ENCODE data around the gene MYO1G. TPM values are rescaled to one million over a fixed set of nuclear protein-coding genes. Genes with fewer than 3 reads are reported as not detected.
A peak's percentile ranks its signal among the peaks of the same experiment; 100 is the strongest.

Gene MYO1G
- total and polyA plus RNA-seq, 2 experiments from 2014 or later = 0.21 to 0.78 TPM

DNA sequence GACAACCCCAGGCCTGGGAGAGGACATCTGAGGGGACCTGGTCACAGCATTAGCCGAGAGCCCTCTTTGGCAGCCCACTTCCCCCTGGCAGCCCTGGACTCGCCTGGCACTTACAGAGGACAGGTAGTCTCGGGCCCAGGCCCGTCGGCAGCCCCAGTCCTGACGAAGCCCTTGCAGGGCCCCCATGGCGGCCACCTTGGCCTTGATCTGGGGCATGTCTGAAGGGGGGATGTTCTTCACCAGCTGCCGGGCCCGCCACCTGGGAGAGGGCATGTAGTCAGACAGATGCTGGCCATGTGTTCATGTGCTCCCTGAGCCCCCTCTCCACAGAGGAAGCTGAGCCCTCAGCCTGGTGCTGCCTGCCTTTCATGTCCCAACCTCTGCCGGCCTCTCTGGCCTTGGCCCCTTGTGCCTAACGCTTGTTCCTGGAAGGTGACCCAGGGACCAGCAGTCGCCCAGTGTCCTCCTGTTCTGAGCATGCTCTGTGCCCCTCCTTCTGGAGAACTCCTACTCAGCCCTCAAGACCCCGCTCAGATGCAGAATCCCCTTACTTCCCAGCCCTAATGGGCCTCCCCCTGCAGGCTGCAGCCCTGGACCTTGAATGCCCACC is 13.9 kb downstream of the MYO1G start:
- no peak overlapping the region for H3K27ac ChIP-seq
- H3K4me3 ChIP-seq = no peak overlapping the region
- no peaks in the 10 kb centered on the region for H3K36me3 ChIP-seq
- peaks cover 32% of the 10 kb centered on the region for H3K27me3 ChIP-seq
- H3K4me1 ChIP-seq (ENCODE audit: low read depth) = no peaks in the 10 kb centered on the region
- H3K9me3 ChIP-seq (ENCODE audit: low read depth) = no peaks in the 10 kb centered on the region
- DNase-seq (ENCODE audit: low read depth in 1 of 2, low spot score in 1 of 2) = no peak
- TF ChIP-seq, protein P1, sequence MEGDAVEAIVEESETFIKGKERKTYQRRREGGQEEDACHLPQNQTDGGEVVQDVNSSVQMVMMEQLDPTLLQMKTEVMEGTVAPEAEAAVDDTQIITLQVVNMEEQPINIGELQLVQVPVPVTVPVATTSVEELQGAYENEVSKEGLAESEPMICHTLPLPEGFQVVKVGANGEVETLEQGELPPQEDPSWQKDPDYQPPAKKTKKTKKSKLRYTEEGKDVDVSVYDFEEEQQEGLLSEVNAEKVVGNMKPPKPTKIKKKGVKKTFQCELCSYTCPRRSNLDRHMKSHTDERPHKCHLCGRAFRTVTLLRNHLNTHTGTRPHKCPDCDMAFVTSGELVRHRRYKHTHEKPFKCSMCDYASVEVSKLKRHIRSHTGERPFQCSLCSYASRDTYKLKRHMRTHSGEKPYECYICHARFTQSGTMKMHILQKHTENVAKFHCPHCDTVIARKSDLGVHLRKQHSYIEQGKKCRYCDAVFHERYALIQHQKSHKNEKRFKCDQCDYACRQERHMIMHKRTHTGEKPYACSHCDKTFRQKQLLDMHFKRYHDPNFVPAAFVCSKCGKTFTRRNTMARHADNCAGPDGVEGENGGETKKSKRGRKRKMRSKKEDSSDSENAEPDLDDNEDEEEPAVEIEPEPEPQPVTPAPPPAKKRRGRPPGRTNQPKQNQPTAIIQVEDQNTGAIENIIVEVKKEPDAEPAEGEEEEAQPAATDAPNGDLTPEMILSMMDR (IDR thresholded peaks at IDR 0.05; ENCODE audit: low read depth, low read length) = no peak

GRCh38 chr7:44964384-44964830 is 14.4 kb downstream of the MYO1G start:
- DNase-seq (ENCODE audit: low read depth in 1 of 2, low spot score in 1 of 2) = no peak
- TF ChIP-seq, protein P1 (IDR thresholded peaks at IDR 0.05; ENCODE audit: low read depth, low read length) = peak; percentile 39
- Histone ChIP-seq H3K9me3 (ENCODE audit: low read depth) (no peaks in the 10 kb centered on the region), H3K4me3 (no peak overlapping the region), H3K27ac (no peak overlapping the region), H3K27me3 (peaks cover 37% of the 10 kb centered on the region), H3K36me3 (no peaks in the 10 kb centered on the region), H3K4me1 (ENCODE audit: low read depth) (no peaks in the 10 kb centered on the region)

- no peak for DNase-seq (ENCODE audit: low read depth in 1 of 2, low spot score in 1 of 2)
- peaks cover 43% of the 10 kb centered on the region for H3K27me3 ChIP-seq
- no peak overlapping the region for H3K27ac ChIP-seq
- no peak overlapping the region for H3K4me3 ChIP-seq
- H3K4me1 ChIP-seq (ENCODE audit: low read depth) = no peaks in the 10 kb centered on the region
- TF ChIP-seq, protein P1 (IDR thresholded peaks at IDR 0.05; ENCODE audit: low read depth, low read length) = no peak
- H3K9me3 ChIP-seq (ENCODE audit: low read depth) = no peaks in the 10 kb centered on the region
- no peaks in the 10 kb centered on the region for H3K36me3 ChIP-seq
These were observed 15.2 kb downstream of the MYO1G start for GRCh38 chr7:44963364-44964290.

DNA sequence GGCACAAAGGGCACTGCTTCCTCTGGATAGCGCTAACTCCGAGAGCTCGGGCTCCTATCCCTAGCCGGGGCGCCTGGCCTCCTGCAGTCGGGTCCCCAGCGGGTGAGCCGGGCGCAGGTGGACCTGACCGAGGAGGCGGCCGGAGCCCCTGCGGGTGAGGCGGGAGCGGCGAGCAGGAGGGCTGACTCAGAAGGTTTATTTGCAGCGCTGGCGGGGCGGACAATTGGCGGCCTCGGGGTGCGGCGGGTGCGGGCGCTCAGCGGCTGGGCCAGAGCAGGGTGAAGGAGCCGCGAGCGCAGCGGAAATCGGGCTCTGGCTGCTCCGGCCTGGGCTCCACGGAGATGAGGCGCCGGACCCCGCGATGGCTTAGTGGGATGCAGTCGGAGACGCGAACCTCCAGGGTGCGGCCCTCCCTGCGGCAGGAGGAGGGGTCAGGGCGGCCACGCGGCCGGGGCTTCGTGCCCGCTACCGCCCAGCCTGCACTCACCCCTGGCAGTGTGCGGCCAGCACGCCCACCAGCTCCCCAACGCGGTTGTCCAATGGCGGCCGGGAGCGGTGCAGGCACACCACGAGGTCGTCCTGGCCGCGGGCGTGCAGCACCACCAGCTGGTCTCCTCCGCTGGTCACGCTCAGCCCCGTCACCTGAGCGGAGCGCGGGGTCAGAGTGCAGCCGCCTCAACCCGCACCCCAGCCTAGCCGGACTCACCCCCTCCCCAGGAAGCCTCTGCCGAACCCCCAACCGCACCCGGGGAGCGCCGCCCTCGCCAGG is 16.1 kb downstream of the MYO1G start:
- Histone ChIP-seq H3K36me3 (no peaks in the 10 kb centered on the region), H3K9me3 (ENCODE audit: low read depth) (no peaks in the 10 kb centered on the region), H3K4me3 (peak overlapping the region; percentile 14), H3K27me3 (peaks cover 43% of the 10 kb centered on the region), H3K4me1 (ENCODE audit: low read depth) (no peaks in the 10 kb centered on the region), H3K27ac (no peak overlapping the region)
- TF ChIP-seq, protein P1 (IDR thresholded peaks at IDR 0.05; ENCODE audit: low read depth, low read length) = no peak
- DNase-seq (ENCODE audit: low read depth in 1 of 2, low spot score in 1 of 2) = peak; percentile 41 to 48

DNA sequence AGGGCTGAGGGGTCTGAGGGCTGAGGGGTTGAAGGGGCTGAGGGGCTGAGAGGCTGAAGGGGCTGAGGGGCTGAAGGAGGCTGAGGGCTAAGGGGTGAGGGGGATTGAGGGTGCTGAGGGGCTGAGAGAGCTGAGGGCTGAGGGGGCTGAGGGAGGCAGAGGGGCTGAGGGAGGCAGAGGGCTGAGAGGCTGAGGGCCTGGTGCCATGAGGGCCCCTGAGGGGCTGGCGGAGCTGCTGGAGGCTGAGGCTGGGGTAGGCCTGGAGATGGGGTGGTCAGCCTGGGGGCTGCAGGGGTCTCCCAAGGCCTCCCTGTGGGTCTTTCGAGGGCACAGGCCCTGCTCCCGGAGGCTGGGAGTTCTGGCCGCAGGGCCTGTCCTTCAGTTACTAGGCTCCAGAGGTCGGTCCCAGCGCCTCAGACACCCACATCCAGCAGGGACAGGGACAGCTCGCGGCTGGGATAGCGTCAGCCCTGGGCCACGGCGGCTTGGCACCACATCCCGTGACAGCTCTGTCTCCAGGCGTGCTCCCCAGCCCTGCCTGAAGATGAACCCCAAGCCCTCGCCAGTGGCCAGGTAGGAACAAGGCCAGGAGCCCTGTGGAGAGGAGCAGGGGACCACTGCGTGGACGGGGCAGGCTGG is 16.9 kb downstream of the MYO1G start:
- peak overlapping the region; percentile 14 for H3K4me3 ChIP-seq

More for the DNA sequence above, 16.9 kb downstream of the MYO1G start:
- no peaks in the 10 kb centered on the region for H3K9me3 ChIP-seq (ENCODE audit: low read depth)
- H3K27me3 ChIP-seq = peaks cover 43% of the 10 kb centered on the region
- H3K36me3 ChIP-seq = no peaks in the 10 kb centered on the region
- no peak overlapping the region for H3K27ac ChIP-seq
- TF ChIP-seq, protein P1 (IDR thresholded peaks at IDR 0.05; ENCODE audit: low read depth, low read length) = no peak
- DNase-seq (ENCODE audit: low read depth in 1 of 2, low spot score in 1 of 2) = no peak
- H3K4me1 ChIP-seq (ENCODE audit: low read depth) = no peaks in the 10 kb centered on the region
